ENCODE results near the gene AFAP1. TPM values are rescaled to one million over a fixed set of nuclear protein-coding genes. Genes with fewer than 3 reads are reported as not detected.

AFAP1 gene
- total RNA-seq (ENCODE audit: low replicate concordance) = 24.2 and 94.3 TPM in 2 replicates

DNA sequence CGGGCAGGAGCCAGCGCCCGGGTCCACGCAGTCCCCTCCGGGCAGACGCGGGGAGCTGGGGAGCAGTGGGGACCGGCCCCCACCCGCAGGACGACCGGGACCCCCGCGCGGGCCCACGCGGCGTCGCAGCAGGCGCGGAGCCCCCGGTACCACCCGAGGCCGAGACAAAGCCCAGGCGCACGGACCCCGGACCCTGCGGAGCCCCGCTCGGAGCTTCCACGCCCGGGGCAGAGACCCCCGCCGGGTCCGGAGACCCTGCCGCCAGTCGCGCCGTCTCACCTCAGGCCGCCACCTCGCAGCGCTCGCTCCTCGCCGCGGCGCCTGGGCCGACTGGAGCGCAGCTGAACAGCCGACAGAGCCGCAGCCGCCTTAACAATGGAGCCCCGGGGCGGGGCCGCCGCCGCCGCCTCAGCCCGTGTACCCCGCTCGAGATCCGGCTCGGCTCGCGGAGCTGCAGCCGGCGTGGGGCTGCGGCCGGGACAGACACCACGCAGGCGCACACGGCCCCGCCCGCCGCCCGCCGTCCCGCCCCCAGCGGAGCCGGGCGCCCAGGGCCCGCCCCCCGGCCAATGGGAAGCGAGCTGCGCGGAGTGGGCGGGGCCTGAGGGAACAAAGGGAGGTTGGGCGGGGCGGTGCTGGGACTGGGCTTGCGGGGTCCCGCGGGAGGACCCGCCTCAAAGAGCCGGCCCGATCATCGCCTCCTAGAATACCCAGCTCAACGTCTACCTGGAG lies at the start of gene AFAP1:
AFAP1 (minus strand) TSS at position 485 of the 732 bp plus-strand sequence. CDS start 67,783 bp downstream, outside the sequence.

Other genes with a start within 250 kb of the AFAP1 start
- gene ABLIM2, start 219.0 kb upstream of the AFAP1 start, total RNA-seq (ENCODE audit: low replicate concordance) = 0.12 and 0.30 TPM in 2 replicates